Measurements from ENCODE around the gene SMPDL3A. TPM values are rescaled to one million over a fixed set of nuclear protein-coding genes. Genes with fewer than 3 reads are reported as not detected.

The SMPDL3A gene
- total and polyA plus RNA-seq, 9 donors, result 3.5 to 14.1 (median 7.9) TPM

DNA sequence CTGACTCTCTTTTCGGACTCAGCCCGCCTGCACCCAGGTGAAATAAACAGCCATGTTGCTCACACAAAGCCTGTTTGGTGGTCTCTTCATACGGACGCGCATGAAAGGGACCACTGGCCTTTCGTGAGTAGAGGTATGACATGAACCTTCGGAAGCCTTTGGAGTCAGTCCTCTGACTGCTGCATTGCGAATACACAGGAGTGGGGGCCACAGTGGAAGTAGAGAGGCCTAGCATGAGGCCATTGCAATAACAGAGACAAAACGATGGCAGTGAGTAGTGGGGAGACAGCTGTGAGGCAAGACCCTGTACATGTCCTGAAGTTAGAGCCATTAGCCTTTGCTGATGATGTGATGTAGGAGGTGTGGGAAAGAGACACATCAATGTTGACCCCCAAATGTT is 56.4 kb downstream of the SMPDL3A start:
- no peaks in the 10 kb centered on the region for H3K27me3 ChIP-seq
- no peaks in the 10 kb centered on the region for H3K4me1 ChIP-seq (ENCODE audit: insufficient read depth)
- WGBS, 3 donors, result 95 to 97% (median 95%) methylated on average over 9 of the region's 9 CpGs
- no peak overlapping the region for H3K27ac ChIP-seq
- H3K9me3 ChIP-seq, result no peaks in the 10 kb centered on the region
- H3K4me3 ChIP-seq, result no peak overlapping the region
- no peaks in the 10 kb centered on the region for H3K36me3 ChIP-seq
- DNase-seq, result no peak
- TF ChIP-seq, protein P1, sequence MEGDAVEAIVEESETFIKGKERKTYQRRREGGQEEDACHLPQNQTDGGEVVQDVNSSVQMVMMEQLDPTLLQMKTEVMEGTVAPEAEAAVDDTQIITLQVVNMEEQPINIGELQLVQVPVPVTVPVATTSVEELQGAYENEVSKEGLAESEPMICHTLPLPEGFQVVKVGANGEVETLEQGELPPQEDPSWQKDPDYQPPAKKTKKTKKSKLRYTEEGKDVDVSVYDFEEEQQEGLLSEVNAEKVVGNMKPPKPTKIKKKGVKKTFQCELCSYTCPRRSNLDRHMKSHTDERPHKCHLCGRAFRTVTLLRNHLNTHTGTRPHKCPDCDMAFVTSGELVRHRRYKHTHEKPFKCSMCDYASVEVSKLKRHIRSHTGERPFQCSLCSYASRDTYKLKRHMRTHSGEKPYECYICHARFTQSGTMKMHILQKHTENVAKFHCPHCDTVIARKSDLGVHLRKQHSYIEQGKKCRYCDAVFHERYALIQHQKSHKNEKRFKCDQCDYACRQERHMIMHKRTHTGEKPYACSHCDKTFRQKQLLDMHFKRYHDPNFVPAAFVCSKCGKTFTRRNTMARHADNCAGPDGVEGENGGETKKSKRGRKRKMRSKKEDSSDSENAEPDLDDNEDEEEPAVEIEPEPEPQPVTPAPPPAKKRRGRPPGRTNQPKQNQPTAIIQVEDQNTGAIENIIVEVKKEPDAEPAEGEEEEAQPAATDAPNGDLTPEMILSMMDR (IDR thresholded peaks at IDR 0.05), result no peak
- TF ChIP-seq POLR2A (IDR thresholded peaks at IDR 0.05), result no peak
- TF ChIP-seq EP300 (IDR thresholded peaks at IDR 0.05), result no peak
- intact Hi-C loops (cut with DNase I), result no loop called here

DNA sequence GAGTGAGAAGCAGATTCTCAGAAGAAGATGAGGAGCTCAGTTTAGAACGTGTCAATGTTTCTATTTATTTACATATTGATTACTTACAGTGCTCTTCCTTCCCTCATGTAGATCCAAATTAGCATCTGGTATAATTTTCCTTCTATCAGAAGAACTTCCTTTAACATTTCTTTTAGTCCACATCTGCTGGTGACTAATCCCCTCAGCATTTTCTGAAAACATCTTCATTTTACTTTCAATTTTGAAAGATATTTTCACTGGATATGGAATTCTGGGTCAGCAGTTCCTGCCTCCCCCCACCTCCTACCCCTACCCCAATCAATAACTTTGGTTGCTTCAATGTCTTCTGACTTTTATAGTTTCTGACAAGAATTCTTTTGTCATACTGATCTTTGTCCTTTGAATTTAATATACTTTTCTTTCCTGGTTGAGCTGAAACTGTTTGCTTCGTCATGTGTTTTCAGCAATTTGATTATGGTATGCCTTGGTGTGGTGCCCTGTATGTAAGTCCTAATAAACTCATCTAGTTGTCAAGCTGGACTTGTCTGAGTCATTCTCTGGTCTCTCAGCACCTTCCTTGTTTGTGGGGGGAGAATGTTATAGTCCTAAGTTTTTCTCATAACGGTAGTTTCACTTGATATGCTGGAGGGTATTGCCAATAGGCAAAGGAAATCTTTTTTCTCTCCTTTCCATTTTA is 57.0 kb downstream of the SMPDL3A start:
- intact Hi-C loops (cut with DNase I), result no loop called here
- Histone ChIP-seq H3K27me3 (no peaks in the 10 kb centered on the region), H3K4me3 (no peak overlapping the region), H3K4me1 (ENCODE audit: insufficient read depth) (no peaks in the 10 kb centered on the region), H3K36me3 (no peaks in the 10 kb centered on the region), H3K9me3 (no peaks in the 10 kb centered on the region), H3K27ac (no peak overlapping the region)
- TF ChIP-seq POLR2A (IDR thresholded peaks at IDR 0.05) (no peak), EP300 (IDR thresholded peaks at IDR 0.05) (no peak)
- TF ChIP-seq, protein P1 (IDR thresholded peaks at IDR 0.05), result no peak
- DNase-seq, result no peak
- WGBS, 3 donors, result 42 to 55% (median 52%) methylated on average over 3 of the region's 3 CpGs

GRCh38 chr6:122853259-122853995 is 64.4 kb downstream of the SMPDL3A start:
- H3K4me1 ChIP-seq (ENCODE audit: insufficient read depth), result no peaks in the 10 kb centered on the region
- no peak for DNase-seq
- no peak overlapping the region for H3K27ac ChIP-seq
- TF ChIP-seq POLR2A (IDR thresholded peaks at IDR 0.05) (no peak), EP300 (IDR thresholded peaks at IDR 0.05) (no peak)
- TF ChIP-seq, protein P1 (IDR thresholded peaks at IDR 0.05), result no peak
- 76 to 80% (median 78%) methylated on average over 6 of the region's 6 CpGs for WGBS, 3 donors
- H3K4me3 ChIP-seq, result no peak overlapping the region
- intact Hi-C loops (cut with DNase I), result no loop called here
- no peaks in the 10 kb centered on the region for H3K36me3 ChIP-seq
- H3K27me3 ChIP-seq, result no peaks in the 10 kb centered on the region
- H3K9me3 ChIP-seq, result no peaks in the 10 kb centered on the region

Small RNAs within 50 kb of the gene (small RNA-seq; reads per million reads assigned to genes)
- not detected for gene RN7SL564P

Other genes starting within 250 kb of the SMPDL3A start
- gene PKIB, start 178.9 kb upstream of the SMPDL3A start, total RNA-seq, result 1 to 10 TPM in 3 of 7 donors, under 1 TPM in 3, not detected in 1; 0.36 to 2.7 (median 1.1) TPM
- under 1 TPM; 0.97 to 0.99 TPM for gene PKIB, start 178.9 kb upstream of the SMPDL3A start, polyA plus RNA-seq
- gene FABP7, start 9.5 kb upstream of the SMPDL3A start, total RNA-seq, result not detected
- gene FABP7, start 9.5 kb upstream of the SMPDL3A start, polyA plus RNA-seq, result not detected
- under 1 TPM in 1 of 7 donors, not detected in 6; under 0.01 TPM for gene CLVS2, start 207.0 kb downstream of the SMPDL3A start, total RNA-seq
- under 1 TPM in 1 of 2 donors, not detected in 1; 0.08 TPM for gene CLVS2, start 207.0 kb downstream of the SMPDL3A start, polyA plus RNA-seq

All from ovary (tissue), 9 donors.